ENCODE measurements around the gene ART5. TPM values are rescaled to one million over a fixed set of nuclear protein-coding genes. Genes with fewer than 3 reads are reported as not detected.

ART5 gene, protein sequence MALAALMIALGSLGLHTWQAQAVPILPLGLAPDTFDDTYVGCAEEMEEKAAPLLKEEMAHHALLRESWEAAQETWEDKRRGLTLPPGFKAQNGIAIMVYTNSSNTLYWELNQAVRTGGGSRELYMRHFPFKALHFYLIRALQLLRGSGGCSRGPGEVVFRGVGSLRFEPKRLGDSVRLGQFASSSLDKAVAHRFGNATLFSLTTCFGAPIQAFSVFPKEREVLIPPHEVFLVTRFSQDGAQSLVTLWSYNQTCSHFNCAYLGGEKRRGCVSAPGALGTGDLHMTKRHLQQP
- polyA plus RNA-seq (2013, experiment 1 of 2; ENCODE audit: insufficient read length) = not detected
- 0.14 TPM for polyA plus RNA-seq (2013, experiment 2 of 2; ENCODE audit: insufficient read length)

DNA sequence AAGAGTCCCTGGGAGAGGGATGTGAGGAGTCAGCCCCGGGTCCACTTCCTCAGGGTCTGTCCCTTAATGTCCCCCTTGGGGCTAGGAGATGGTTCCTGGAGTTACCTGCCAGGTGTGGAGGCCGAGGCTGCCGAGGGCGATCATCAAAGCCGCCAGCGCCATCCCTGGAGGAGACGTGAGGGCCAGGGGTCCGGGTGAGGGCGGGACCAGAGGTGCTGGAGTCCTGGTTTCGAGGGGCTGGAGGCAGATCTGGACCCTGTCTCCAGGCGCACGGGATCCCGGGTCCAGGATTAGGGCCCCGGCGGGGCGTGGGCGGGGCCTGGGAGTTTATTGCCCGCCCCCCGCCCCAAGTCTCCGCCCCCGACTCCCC lies at the start of gene ART5:
ART5 (minus strand) TSS at position 292 of the 370 bp plus-strand sequence; CDS start at position 162, 130 bp downstream.
- no peak for DNase-seq

DNA sequence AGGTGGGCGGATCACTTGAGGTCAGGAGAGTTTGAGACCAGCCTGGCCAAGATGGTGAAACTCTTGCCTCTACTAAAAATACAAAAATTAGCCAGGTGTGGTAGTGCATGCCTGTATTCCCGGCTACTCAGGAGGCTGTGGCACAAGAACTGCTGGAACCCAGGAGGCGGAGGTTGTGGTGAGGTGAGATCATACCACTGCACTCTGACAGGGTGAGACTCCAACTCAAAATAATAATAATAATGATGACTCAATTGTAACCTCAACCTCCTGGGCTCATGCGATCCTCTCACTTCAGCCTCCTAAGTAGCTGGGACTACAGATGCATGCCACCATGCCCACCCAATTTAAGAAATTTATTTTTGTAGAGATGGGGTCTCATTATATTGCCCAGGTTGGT lies 45.0 kb upstream of the ART5 start:
- peak; percentile 22 for DNase-seq

DNA sequence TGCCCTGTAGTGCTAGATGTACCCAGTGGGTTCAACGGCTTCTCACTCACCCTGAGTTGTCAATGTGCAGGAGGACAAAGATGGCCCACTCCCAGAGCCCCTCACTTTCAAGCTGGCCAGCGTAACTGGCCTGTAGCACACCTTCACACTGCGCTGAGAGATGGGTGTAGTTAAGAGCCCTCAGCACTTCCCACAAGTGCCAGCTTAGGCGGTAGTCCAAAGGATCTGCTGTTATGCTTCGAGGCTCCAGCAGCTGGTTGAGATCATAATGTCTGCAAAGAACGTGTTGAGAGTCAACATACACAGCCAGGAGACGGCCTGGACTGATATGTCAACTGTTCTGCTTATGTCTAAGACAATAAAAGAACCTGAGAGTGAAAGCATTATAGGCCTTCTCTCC lies 44.1 kb upstream of the ART5 start:
- DNase-seq = no peak

DNA sequence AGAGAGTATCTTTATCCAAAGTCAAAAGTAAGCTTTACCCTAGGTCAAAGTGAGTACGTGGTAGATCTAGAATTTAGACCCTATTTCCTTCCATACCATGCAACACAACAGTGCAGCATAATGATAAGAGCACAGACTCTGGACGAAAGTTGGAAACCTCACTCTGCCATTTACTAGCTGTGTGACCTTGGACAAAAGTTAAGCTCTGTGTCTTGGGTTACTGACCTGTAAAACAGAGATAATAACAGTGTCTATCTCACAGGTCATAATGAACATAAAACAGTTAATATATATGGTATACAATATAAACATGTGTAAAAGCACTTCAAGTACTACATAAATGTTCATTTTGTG lies 43.0 kb upstream of the ART5 start:
- no peak for DNase-seq

DNA sequence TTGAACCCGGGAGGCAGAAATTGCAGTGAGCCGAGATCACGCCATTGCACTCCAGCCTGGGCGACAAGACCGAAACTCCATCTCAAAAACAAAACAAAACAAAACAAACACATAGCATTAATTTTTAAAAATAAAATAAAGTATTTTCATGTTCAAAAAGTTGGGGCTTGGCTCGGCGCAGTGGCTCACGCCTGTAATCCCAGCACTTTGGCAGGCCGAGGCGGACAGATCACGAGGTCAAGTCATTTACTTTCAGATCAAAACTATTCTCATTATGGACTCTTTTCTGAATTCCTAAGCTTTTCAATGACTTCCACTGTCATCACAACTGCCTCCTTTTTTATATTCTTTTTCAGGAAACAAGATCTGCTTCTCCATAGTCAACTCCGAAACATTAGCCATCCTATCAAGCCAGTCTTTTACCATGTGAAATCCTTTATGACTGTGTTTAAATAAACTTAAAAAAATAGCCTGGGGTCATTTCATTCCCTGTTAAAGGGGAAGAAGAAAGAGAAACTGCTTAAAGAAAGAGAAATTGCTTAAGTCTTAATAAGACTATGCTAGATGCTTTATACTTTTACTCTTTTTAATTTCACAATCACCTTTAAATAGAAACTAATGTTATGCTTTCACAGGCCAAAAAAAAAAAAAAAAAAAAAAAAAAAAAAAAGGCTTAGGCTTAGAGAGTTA lies 42.5 kb upstream of the ART5 start:
- DNase-seq = no peak

DNA sequence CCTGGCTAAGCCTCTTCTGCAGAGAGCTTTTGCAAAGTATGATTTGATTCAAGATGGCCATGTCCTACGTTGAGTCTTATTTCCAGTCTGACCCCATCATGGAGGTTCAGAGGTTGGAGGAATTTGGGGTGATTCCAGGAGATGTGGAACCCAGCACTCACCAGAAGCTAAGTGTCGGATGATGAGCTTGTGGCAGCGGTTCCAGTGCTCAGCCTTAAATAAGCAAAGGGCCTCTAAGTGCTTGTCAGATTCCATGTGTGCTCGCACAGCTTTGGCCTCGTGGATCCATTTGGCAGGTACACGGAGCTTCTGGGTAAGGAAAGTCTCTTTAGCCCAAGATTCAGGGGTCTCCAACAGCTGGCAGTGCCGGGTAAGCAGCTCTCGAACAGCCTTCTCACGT lies 41.2 kb upstream of the ART5 start:
- no peak for DNase-seq

DNA sequence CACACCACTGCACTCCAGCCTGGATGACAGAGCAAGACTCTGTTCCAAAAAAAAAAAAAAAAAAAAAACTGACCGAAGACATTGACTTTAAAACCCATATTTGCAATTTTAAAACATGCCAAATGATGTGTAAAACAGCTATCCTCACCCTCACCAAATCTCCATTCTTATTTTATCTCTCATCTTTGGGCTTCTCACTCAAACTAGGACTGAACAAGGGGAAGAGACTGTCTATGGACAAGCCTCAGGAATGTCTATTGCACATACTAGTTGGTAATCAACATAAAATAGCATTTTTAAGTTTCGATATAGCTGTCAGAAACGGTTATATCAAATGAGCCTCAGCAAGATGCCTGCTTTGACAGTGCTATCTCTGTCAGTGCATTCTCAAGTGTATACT lies 37.3 kb upstream of the ART5 start:
- no peak for DNase-seq

DNA sequence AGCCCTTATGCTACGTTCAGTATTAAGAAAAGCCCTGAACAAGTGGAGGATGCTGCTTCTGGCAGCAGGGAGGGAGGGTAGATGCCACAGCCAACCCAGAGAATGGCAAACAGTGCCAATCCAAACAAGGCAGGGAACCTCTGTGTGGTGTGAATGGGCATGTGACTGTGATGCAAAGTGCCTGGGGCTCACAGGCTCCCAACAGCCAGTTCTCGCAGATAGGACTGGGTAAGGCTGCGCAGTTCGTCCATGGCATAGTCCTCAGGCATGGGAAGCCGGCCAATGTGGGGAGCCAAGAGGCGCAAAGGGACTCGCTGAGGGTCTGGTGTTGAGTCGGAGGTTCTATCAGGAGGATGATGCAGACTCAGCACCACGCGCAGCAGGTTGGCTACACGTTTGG lies 34.2 kb upstream of the ART5 start:
- no peak for DNase-seq

DNA sequence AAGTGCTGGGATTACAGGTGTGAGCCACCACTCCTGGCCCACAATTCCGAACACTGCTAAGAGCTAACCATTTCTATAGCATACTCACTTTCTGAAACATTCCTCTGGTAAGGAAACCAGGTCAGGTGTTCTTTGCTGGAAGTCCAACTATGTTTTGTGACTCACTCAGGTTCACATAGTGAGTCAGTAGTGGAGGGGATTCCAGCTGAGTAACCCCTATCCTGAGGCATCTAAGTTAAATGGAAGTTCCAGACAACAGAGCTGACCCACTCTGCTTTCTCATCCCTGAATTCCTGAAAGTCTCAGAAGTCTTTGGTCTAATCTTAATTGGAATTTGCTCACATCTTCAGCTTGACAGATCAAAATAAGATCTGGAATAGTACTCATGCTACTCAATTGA lies 32.4 kb upstream of the ART5 start:
- peak; percentile 35 for DNase-seq

DNA sequence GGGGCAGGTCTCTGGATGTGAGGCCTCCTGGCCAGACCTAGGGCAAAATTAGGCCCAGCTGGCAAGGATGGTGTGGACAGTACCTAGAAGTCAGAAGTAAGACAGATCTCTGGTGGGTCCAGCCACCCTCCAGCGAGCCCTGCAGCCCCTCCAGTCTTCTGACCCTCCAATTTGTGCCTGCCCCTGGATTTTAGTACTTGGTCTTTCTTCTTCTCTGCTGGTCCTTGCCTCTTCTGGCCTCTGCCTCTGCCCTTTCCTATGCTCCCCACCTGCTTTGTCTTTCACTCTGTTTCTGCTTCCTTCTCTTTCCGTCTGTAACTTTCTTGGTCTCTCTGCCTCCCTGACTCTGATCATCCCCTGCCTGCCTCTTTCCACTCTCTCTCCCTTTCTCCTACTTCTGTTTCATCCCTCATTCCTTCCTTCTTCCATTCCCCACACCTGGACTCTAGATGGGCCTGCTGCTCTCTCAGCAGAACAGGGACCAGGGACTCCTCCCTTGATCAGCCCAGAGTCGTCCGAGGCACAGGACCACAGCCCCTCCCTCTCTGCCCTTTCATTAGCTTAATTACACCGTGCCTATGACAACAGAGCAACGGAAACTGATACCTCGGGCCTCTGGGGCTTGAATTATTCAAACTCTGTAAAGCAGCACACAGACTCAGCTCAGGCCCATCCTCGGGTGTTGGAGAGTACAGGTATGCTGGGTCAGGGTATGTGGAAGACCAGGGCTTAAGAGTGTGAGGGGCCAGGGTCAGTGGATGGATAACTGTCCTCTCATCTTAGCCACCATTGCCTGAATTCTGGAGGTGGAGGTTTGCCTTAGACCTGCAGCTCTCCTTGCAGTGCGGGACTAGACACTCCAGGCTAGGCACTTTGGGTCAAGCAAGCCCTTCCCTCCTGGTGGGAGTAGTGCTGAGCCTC lies 29.8 kb upstream of the ART5 start, which contains the start of gene CHRNA10:
CHRNA10 (minus strand) TSS at position 51 of the 921 bp plus-strand sequence. CDS start 72 bp downstream, outside the sequence.
- DNase-seq = no peak

DNA sequence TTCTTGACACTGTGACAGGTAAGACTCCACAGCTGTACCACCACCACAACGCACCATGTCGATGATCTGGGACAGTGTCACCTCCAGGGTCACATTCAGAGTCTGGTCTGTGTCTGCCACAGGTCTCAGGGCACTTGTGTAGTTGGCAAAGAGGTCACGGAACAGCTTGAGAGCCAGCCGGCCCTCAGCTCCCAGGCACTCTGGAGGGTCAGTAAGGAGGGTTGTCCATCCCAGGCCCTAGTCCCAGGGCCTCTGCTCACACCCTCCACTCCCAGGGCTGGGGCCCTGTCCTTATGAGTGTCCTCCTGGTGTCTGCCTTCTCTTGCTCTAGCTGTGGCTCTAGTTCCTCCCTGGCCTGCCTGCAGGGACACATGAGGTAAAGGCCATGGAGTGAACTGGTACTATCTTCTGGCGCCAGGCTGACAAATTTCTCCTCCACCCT lies 28.0 kb upstream of the ART5 start:
- DNase-seq = no peak

DNA sequence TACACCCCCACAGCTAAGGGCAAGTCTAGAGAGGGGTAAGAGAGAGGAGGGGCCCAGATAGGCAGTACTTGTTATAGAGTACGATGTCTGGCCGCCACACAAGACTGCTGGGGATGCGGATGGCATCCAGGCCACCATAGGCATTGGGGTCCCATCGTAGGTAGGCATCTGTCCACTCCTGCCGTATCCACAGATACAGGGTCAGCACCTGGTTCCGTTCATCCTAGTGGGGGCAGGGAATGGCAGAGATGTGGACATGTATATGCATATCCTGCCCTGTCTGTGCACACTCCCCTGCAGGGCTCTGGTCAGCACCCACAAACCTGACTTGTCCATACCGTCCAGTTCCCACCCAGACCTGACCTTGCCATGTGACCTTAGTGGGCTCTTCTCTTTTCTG lies 27.3 kb upstream of the ART5 start:
- no peak for DNase-seq

DNA sequence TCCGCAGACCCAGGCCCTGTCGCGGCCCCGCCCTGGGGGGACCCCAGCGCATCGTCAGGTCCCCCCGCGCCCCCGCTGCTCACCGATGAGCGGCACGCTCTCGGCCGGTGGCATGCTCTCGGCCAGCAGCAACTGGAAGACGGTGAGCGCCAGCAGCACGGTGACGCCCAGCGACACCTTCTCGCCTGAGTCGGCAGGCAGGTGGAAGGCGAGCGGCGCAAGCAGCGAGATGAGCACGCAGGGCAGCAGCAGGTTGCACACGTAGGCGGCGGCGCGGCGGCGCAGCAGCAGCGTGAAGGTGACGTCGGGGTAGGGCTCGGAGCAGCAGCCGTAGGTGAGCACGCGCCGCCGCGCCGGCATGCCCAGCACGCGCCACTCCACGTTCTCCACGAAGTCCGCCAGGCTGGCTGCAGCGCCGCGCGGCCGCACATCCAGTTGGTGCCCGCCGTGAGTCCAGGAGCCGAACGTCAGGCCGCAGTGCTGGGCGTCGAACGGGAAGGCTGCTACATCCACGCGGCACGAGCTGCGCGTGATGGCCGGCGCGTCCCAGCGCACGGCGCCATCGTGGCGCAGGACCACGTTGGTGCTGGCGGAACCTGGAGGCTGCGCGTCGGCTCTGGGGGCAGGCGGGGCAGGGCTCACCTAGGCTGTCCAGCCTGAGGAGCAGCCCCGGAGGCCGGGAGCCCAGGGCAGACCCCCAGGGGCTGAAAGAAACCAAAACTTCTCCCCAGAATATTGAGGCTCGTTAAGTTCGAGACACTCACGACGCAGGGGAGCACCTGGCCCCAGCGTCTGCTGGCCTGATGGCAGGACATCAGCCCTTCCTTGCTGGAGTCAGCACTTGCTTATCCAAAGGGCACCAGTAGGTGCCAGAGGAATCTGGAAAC lies 25.6 kb upstream of the ART5 start:
- DNase-seq = no peak

DNA sequence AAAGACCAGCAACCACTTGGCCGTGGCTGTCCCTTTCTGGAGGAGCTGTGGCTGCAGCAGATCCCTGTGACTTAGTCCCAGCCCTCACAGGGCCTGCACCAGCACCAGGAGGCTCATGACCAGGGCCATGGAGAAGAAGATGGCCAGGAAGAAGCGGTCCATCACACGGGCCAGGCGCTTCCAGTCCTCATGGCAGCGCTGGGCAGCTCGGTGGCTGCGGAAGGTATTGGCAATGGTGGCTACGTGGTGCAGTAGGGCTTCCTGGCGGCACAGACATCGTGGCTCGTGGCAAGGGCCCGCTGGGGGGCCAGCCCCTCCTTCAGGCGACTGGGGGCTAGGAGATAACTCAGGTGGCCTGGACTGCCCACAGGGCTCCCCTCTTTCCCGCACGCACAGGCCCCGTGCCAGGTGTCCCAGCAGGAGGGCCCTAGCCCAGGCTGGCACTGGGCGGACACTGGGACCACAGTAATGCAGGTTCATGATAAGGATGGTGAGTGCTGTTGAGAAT lies 24.3 kb upstream of the ART5 start:
- DNase-seq = no peak

DNA sequence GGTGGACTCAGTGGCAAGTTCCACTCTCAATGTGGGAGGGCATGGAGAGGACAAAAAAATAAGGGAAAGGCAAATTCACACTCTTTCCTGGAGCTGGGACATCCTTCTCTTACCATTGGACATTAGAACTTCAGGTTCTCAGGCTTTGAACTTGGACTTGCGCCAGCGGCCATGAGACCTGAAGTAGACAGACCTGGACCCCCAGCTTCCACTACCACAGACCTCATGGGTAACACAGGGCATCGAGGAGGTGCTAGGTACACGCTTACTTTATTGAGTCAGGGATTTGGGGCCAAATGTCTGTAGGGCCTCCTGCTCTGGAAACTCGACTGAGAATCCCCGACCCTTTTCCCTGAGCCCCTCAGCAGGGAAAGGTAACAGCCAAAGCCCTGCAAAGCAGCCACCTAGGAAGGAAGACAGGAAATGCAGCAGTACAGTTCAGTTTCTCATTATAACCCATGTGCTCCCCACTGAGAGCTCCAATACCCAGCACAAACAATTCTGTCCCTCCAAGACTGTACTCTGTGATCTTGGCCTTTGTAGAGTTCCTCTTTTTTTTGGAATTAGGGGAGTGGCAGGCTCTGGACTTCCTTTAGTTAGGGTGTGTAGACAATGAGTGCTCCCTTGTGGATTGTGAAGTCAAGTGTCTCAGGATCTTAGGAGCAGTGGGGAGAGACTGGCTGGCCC lies 23.7 kb upstream of the ART5 start:
- no peak for DNase-seq

DNA sequence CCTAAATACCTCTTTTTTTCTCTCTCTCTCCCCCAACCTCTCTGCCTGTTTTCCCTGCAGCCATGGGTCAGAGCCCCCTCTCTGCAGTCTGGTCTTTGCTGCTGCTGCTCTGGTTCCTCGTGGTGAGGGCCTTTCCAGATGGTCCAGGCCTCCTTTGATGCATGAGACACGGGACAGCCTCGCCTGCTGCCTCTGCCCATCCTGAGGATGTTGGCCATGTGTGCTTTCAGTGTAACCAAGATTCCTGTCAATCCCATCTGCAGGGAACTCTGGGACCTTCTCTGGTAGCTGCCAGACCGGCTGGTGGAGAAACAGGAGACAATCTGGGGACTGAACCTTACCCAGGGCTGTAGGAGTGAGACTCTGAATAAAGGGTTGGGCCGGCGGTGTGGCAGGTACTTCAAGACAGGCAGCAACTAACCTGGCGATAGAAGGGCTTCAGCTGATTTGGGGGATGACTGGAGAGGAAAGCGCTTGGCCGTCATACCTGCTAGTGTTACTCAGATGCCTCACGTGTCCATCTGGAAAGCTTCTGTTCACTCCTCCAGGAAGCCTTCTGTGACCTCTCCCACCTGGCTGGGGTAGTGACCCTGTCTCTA lies 22.3 kb upstream of the ART5 start:
- no peak for DNase-seq

DNA sequence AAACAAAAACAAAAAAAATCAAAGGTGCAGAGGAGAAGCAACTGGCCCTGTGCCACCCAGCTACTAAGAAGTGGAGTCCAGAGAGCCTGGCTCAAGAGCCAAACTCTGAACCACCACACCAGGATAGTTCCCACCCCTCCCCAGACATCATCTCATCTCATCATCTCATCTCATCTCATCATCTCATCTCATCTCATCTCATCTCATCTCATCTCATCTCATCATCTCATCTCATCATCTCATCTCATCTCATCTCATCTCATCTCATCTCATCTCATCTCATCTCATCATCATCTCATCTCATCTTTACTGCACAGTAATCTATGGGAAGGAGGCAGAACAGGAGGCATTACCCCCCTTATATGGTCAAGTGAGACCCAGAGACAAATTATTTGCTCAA lies 21.1 kb upstream of the ART5 start:
- DNase-seq = no peak

DNA sequence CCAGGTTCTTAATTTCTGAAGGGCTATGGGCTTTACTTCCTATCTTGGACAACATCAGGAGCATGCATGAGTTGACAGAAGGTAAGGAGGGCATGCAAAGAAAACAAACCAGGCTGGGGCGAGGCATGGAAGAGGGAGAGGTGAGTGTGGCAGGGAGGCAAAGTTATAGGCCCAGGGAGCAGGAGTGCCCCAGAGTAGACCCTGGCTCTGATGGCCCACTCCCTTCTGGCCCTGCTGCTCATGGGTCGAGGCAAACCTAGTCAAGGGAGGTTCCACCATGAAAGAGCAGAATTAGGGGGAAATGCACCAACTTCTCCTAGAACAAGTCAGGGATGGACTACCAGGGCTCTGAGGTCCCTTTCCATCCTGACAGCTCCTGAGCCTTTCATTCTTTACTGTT lies 19.2 kb upstream of the ART5 start:
- DNase-seq = no peak

DNA sequence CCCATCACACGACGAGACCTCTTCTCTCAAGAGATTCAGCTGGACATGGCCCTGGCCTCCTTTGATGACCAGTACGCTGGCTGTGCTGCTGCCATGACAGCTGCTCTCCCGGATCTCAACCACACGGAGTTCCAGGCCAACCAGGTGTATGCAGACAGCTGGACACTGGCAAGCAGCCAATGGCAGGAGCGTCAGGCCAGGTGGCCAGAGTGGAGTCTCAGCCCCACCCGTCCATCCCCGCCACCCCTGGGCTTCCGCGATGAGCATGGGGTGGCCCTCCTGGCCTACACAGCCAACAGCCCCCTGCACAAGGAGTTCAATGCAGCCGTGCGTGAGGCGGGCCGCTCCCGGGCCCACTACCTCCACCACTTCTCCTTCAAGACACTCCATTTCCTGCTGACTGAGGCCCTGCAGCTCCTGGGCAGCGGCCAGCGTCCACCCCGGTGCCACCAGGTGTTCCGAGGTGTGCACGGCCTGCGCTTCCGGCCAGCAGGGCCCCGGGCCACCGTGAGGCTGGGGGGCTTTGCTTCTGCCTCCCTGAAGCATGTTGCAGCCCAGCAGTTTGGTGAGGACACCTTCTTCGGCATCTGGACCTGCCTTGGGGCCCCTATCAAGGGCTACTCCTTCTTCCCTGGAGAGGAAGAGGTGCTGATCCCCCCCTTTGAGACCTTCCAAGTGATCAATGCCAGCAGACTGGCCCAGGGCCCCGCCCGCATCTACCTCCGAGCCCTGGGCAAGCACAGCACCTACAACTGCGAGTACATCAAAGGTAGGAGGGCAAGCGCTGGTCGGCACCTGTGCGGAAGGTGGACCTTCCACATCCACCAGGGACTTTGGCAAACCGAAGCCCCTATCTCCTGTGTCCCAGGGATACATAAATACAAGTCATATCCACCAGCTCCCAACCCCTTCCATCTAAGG lies 18.1 kb upstream of the ART5 start:
- DNase-seq = no peak

DNA sequence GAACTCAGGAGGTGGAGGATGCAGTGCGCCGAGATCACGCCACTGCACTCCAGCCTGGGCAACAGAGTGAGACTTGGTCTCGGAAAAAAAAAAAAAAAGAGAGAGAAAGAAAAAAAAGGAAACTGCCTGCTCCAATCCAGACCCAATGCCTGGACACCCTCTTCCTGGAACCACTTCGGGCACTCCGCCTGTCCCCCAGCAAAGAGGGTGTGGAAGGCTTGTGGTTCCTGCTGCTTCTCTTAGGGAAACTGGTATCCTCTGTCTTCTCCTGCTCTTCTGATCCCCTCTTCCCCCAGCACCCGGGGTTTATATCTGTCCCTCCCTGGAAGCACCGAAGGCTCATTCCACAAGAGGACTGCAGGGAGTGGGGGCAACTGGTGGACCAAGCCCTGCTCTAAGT lies 16.5 kb upstream of the ART5 start:
- no peak for DNase-seq
